NCI-H2171 (cell line): ENCODE data around the gene PAN2.

ENCODE experiments used
- DNase-seq: peaks from one replicate; lab custom pipeline; 2025; lab: John Stamatoyannopoulos, UW

Gene PAN2

GRCh38 chr12:56267443-56268071 is 66.2 kb downstream of the PAN2 start:
- DNase-seq: no peak

- DNase-seq: peak; percentile 82
Measured at GRCh38 chr12:56266693-56267442, 66.9 kb downstream of the PAN2 start, which contains the start of gene COQ10A. COQ10A (plus strand) TSS chr12:56266942; CDS start chr12:56267119, 177 bp downstream.
